IMR-90 (cell line): ENCODE data around the gene NELL2. TPM values are rescaled to one million over a fixed set of nuclear protein-coding genes. Genes with fewer than 3 reads are reported as not detected.

Source experiments
- ATAC-seq: fragments of 200-7000 bp; cut with Tn5 transposase; 2 replicates; pipeline ENCODE4 v1.9.1; 2020; ENCODE audit warnings: low read depth, mild to moderate bottlenecking, moderate library complexity
- BruUV-seq: library from RNA; stranded (reverse); fragments of 400-500 nt; replicated peaks from 2 replicates; lab custom pipeline; 2021; lab: Mats Ljungman, UMichigan
- CTCF ChIA-PET: fragments of 300-600 bp; formaldehyde crosslinking; extraction: SDS; loops from one replicate; lab custom pipeline; 2021; ENCODE audit warnings: antibody characterized with exemption; lab: Yijun Ruan, JAX
- POLR2A ChIA-PET: fragments of 300-600 bp; sonication (Branson Sonifier 250); formaldehyde crosslinking; loops from one replicate; lab custom pipeline; 2022; ENCODE audit warnings: antibody characterized with exemption; ENCODE audit not compliant: unreplicated experiment; lab: Charles Lee
- DNase-seq: peaks from one replicate; pipeline ENCODE4 v3.0.0; 2013
- H2AFZ ChIP-seq: replicated peaks from 2 replicates; pipeline ENCODE3; 2013; ENCODE audit warnings: low read length, mild to moderate bottlenecking; ENCODE audit not compliant: poor library complexity
- H2AK5ac ChIP-seq: 2 replicates; pipeline ENCODE4 v1.6.1; 2013; ENCODE audit warnings: low read depth, low read length, inconsistent platforms
- H2AK9ac ChIP-seq: replicated peaks from 2 replicates; pipeline ENCODE3; 2013; ENCODE audit warnings: mild to moderate bottlenecking, low read depth, low read length, moderate library complexity; ENCODE audit not compliant: poor library complexity
- H2BK120ac ChIP-seq: 2 replicates; pipeline ENCODE4 v1.6.1; 2013; ENCODE audit warnings: low read depth, low read length, inconsistent platforms
- H2BK15ac ChIP-seq: 3 replicates; pipeline ENCODE4 v1.6.1; 2013; ENCODE audit warnings: low read depth, low read length, inconsistent platforms
- H2BK20ac ChIP-seq: 2 replicates; pipeline ENCODE4 v1.6.1; 2013; ENCODE audit warnings: low read depth, mild to moderate bottlenecking, inconsistent platforms, low read length, moderate library complexity
- H2BK5ac ChIP-seq: 2 replicates; pipeline ENCODE4 v1.6.1; 2013; ENCODE audit warnings: mild to moderate bottlenecking, low read depth, low read length, inconsistent platforms; ENCODE audit not compliant: poor library complexity, severe bottlenecking
- H3K14ac ChIP-seq: replicated peaks from 2 replicates; pipeline ENCODE4 v1.6.1; 2013; ENCODE audit warnings: low read depth, low read length, inconsistent platforms
- H3K18ac ChIP-seq: 2 replicates; pipeline ENCODE4 v1.6.1; 2013; ENCODE audit warnings: low read depth, low read length, control low read depth
- H3K23ac ChIP-seq: 2 replicates; pipeline ENCODE4 v1.6.1; 2013; ENCODE audit warnings: low read depth, low read length, inconsistent platforms
- H3K27ac ChIP-seq: 2 replicates; pipeline ENCODE4 v1.5.1; 2013; ENCODE audit warnings: mild to moderate bottlenecking, control low read depth, low read length; ENCODE audit not compliant: insufficient read depth
- H3K27me3 ChIP-seq: 2 replicates; pipeline ENCODE4 v1.6.1; 2013; ENCODE audit warnings: low read length; ENCODE audit not compliant: control insufficient read depth, insufficient read depth
- H3K36me3 ChIP-seq: 2 replicates; pipeline ENCODE4 v1.6.1; 2013; ENCODE audit warnings: low read length, mixed read lengths; ENCODE audit not compliant: control insufficient read depth, insufficient read depth
- H3K4ac ChIP-seq: 2 replicates; pipeline ENCODE4 v1.6.1; 2013; ENCODE audit warnings: low read depth, low read length, inconsistent platforms
- H3K4me1 ChIP-seq: 2 replicates; pipeline ENCODE4 v1.6.1; 2013; ENCODE audit warnings: low read length, mixed read lengths; ENCODE audit not compliant: control insufficient read depth, insufficient read depth
- H3K4me2 ChIP-seq: 2 replicates; pipeline ENCODE4 v1.6.1; 2013; ENCODE audit warnings: low read depth, mild to moderate bottlenecking, control low read depth, low read length, moderate library complexity
- H3K4me3 ChIP-seq: 2 replicates; pipeline ENCODE4 v1.5.1; 2013; ENCODE audit warnings: low read depth, mild to moderate bottlenecking, control low read depth, low read length, moderate library complexity; ENCODE audit not compliant: insufficient read depth
- H3K56ac ChIP-seq: 2 replicates; pipeline ENCODE4 v1.6.1; 2013; ENCODE audit warnings: low read length, inconsistent platforms; ENCODE audit not compliant: insufficient read depth; ENCODE audit errors: extremely low read depth
- H3K79me1 ChIP-seq, 2 experiments: 2 replicates each; pipeline ENCODE4 v1.6.1; 2013; ENCODE audit warnings: low read length in 2 of 2, inconsistent platforms in 1 of 2, low read depth in 1 of 2
- H3K9ac ChIP-seq: 2 replicates; pipeline ENCODE4 v1.6.1; 2013; ENCODE audit warnings: low read depth, low read length, control low read depth
- H3K9me1 ChIP-seq: 2 replicates; pipeline ENCODE4 v1.6.1; 2013; ENCODE audit warnings: low read length, inconsistent platforms; ENCODE audit not compliant: insufficient read depth
- H3K9me3 ChIP-seq: 2 replicates; pipeline ENCODE4 v1.6.1; 2013; ENCODE audit warnings: low read length; ENCODE audit not compliant: control insufficient read depth, insufficient read depth
- H4K20me1 ChIP-seq: 2 replicates; pipeline ENCODE4 v1.6.1; 2013; ENCODE audit warnings: low read length, inconsistent platforms; ENCODE audit not compliant: insufficient read depth
- H4K5ac ChIP-seq: 2 replicates; pipeline ENCODE4 v1.6.1; 2013; ENCODE audit warnings: mild to moderate bottlenecking, low read depth, low read length, control low read depth
- H4K8ac ChIP-seq, 2 experiments: 2 replicates each; pipeline ENCODE4 v1.6.1; 2013; ENCODE audit warnings: low read depth in 2 of 2, low read length in 2 of 2, control low read depth in 1 of 2, inconsistent platforms in 1 of 2
- H4K91ac ChIP-seq: 2 replicates; pipeline ENCODE4 v1.6.1; 2013; ENCODE audit warnings: low read depth, low read length, inconsistent platforms; ENCODE audit not compliant: insufficient read depth
- MAZ ChIP-seq: IDR thresholded peaks from 2 replicates; pipeline ENCODE4 v1.6.1; 2012; ENCODE audit warnings: low read depth, mild to moderate bottlenecking, low read length, improper control_type of control experiment, moderate library complexity, borderline replicate concordance
- WGBS, 2 experiments: methylation state at CpG; one replicate each; pipeline versions ENCODE4 v1.1.5 to v1.1.7; 2013; ENCODE audit warnings: missing lambda C conversion rate in 2 of 2; ENCODE audit not compliant: insufficient read length in 1 of 2; ENCODE audit errors: extremely low coverage in 2 of 2; 5-methylcytosine and 5-hydroxymethylcytosine counted together
- dilution Hi-C: fragments of 300-500 bp; cut with HindIII; formaldehyde crosslinking; loops from one replicate; pipeline ENCODE4 v1.14.3; 2018; ENCODE audit warnings: low sequenced_read_pairs; ENCODE audit not compliant: unreplicated experiment
- in situ Hi-C: fragments of 300-500 bp; cut with MboI; formaldehyde crosslinking; loops from 3 replicates; pipeline ENCODE4 v1.14.3; 2019; ENCODE audit warnings: low sequenced_read_pairs, inconsistent platforms, mixed read lengths
- intact Hi-C: fragments of 100-400 bp; cut with micrococcal nuclease; formaldehyde crosslinking; loops from 2 replicates; pipeline ENCODE4 v1.10.0; 2022
- polyA plus RNA-seq, 3 experiments: library from polyadenylated mRNA; depleted of rRNA; stranded (reverse); fragments of >200 nt; gene quantifications; 2 replicates each; pipeline ENCODE4 v1.2.3, GENCODE V29; 2012; ENCODE audit warnings: low replicate concordance in 1 of 3
- total RNA-seq: library from RNA; depleted of rRNA; stranded (reverse); fragments of >200 nt; gene quantifications from 2 replicates; pipeline ENCODE4 v1.2.3, GENCODE V29; 2012

Gene NELL2
- total and polyA plus RNA-seq, 2 of the 4 experiments (the other 2 are of a cell fraction), result 0.18 to 0.26 TPM

GRCh38 chr12:44544018-44544417, 332.1 kb downstream of the NELL2 start:
- in situ Hi-C loops, result no loop called here

More at GRCh38 chr12:44544018-44544417, 332.1 kb downstream of the NELL2 start:
- Histone ChIP-seq H3K4ac (no peak overlapping the region), H3K4me3 (no peak overlapping the region), H3K14ac (no peak overlapping the region), H3K23ac (no peak overlapping the region), H3K4me2 (no peak overlapping the region), H4K20me1 (no peaks in the 10 kb centered on the region), H3K18ac (no peak overlapping the region), H2BK120ac (no peak overlapping the region), H2BK15ac (no peak overlapping the region), H3K9ac (no peak overlapping the region), H3K36me3 (no peaks in the 10 kb centered on the region), H2AK5ac (no peak overlapping the region), H3K79me1 (no peaks in the 10 kb centered on the region), H2AK9ac (no peak overlapping the region), H3K56ac (no peak overlapping the region), H4K91ac (no peak overlapping the region), H3K4me1 (no peaks in the 10 kb centered on the region), H3K9me3 (no peaks in the 10 kb centered on the region), H3K27ac (no peak overlapping the region), H3K9me1 (no peaks in the 10 kb centered on the region), H2BK20ac (no peak overlapping the region), H4K5ac (no peak overlapping the region), H4K8ac (no peak overlapping the region), H2BK5ac (no peak overlapping the region), H3K27me3 (no peaks in the 10 kb centered on the region), H2AFZ (no peak overlapping the region)
- no CpG with 5 or more reads among the region's 3 CpGs for WGBS, 2 experiments
- BruUV-seq, result no TSS peak
- TF ChIP-seq MAZ, result no peak
- DNase-seq (no peak), ATAC-seq (no peak)
- ChIA-PET POLR2A (no interaction called here), CTCF (no interaction called here)
- dilution Hi-C loops (no loop called here), intact Hi-C loops (loop anchor here (5.0 kb wide), 1 partner anchor 922 kb away; no protein-coding TSS in a partner anchor)
